K562 (cell line): ENCODE results near the gene SIGLEC11. TPM values are rescaled to one million over a fixed set of nuclear protein-coding genes. Genes with fewer than 3 reads are reported as not detected.

Experiments
- CHCHD3 ChIP-seq: fragments of 250-450 bp; sonication (Bioruptor Pico); IDR thresholded peaks from 2 replicates; pipeline ENCODE4 v2.1.2; 2022; ENCODE audit warnings: mild to moderate bottlenecking
- CHD4 ChIP-seq: fragments of 200-600 bp; sonication (generic); IDR thresholded peaks from 3 replicates; pipeline ENCODE4 v1.6.1; 2012; ENCODE audit warnings: low read depth, mild to moderate bottlenecking, mixed read lengths, low read length, inconsistent platforms; ENCODE audit not compliant: insufficient read depth, insufficient replicate concordance, poor library complexity, severe bottlenecking
- KDM4B ChIP-seq, 2 experiments: fragments of 450-650 bp in 1 of 2; sonication (generic) in 1 of 2; IDR thresholded peaks; 2 replicates each; pipeline ENCODE4 v1.6.1; 2016 to 2017; ENCODE audit warnings: borderline replicate concordance in 2 of 2, antibody characterized with exemption in 1 of 2, low read depth in 1 of 2, mild to moderate bottlenecking in 1 of 2
- KLF10 ChIP-seq: fragments of 250-450 bp; sonication (Bioruptor Pico); IDR thresholded peaks from 2 replicates; pipeline ENCODE4 v1.6.1; 2021; ENCODE audit warnings: matching md5 sums
- NELFE ChIP-seq: IDR thresholded peaks from 2 replicates; pipeline ENCODE4 v1.6.1; 2011; ENCODE audit warnings: mild to moderate bottlenecking; ENCODE audit not compliant: insufficient read depth, insufficient read length
- POLR2AphosphoS5 ChIP-seq: IDR thresholded peaks from 2 replicates; pipeline ENCODE4 v1.6.1; 2011; ENCODE audit warnings: mild to moderate bottlenecking, low read depth, low read length, moderate library complexity; ENCODE audit not compliant: control insufficient read depth, insufficient read depth
- POU5F1 ChIP-seq: fragments of 150-350 bp; IDR thresholded peaks from 2 replicates; pipeline ENCODE4 v1.6.1; 2014; ENCODE audit warnings: borderline replicate concordance, low read length, low read depth, mild to moderate bottlenecking; ENCODE audit not compliant: partially characterized antibody
- SMARCA4 ChIP-seq: fragments of 450-650 bp; IDR thresholded peaks from 2 replicates; pipeline ENCODE4 v1.6.1; 2016
- U2AF2 ChIP-seq: fragments of 200-400 bp; formaldehyde crosslinking; optimal IDR thresholded peaks from 2 replicates; pipeline ENCODE3; 2017; ENCODE audit warnings: low read depth, mild to moderate bottlenecking, low read length
- ZC3H8 ChIP-seq: fragments of 450-650 bp; IDR thresholded peaks from 2 replicates; pipeline ENCODE4 v1.6.1; 2017
- ZNF184 ChIP-seq: sonication (generic); formaldehyde crosslinking; IDR thresholded peaks from 2 replicates; pipeline ENCODE4 v1.5.0; 2020; ENCODE audit warnings: missing genetic modification reagents
- polyA plus RNA-seq, 8 experiments: library from polyadenylated mRNA; depleted of rRNA in 4 of 8; stranded (reverse) in 5 of 8; unstranded in 3 of 8; fragments of >200 nt; fragmentation: Nextera tagmentation in 2 of 8; fragmentation: Illumina TruSeq in 1 of 8; extraction: Ambion mirVana in 2 of 8; extraction: Trizol in 1 of 8; gene quantifications; 2 replicates each; pipeline versions ENCODE4 v1.2.1 to v1.2.3, GENCODE V29; 2011 to 2014; ENCODE audit warnings: inconsistent platforms in 1 of 8, missing spikeins in 1 of 8
- total RNA-seq, 7 experiments: library from RNA; depleted of rRNA in 6 of 7; stranded (reverse); fragments of >200 nt in 6 of 7; fragmentation: Illumina TruSeq in 2 of 7; extraction: Trizol in 2 of 7; gene quantifications; 2 replicates each; pipeline versions ENCODE4 v1.2.1 to v1.2.3, GENCODE V29; 2011 to 2021; ENCODE audit warnings: low replicate concordance in 1 of 7
- TF ChIP-seq, protein P1 (sequence below): sonication (generic); formaldehyde crosslinking; IDR thresholded peaks from 2 replicates; pipeline ENCODE4 v1.8.0; 2022; ENCODE audit warnings: mild to moderate bottlenecking, missing genetic modification reagents
- TF ChIP-seq, protein P2 (sequence below): sonication (generic); IDR thresholded peaks from 2 replicates; pipeline ENCODE4 v1.6.1; 2016
- TF ChIP-seq, protein P3 (sequence below): fragments of 450-650 bp; IDR thresholded peaks from 2 replicates; pipeline ENCODE4 v1.7.0; 2016; ENCODE audit warnings: borderline replicate concordance
- TF ChIP-seq, protein P4 (sequence below), 3 experiments: fragments of 200-800 bp in 1 of 3; fragments of 250-450 bp in 1 of 3; fragments of 450-650 bp in 1 of 3; sonication (Bioruptor Pico) in 1 of 3; sonication (Bioruptor generic) in 1 of 3; formaldehyde crosslinking in 1 of 3; IDR thresholded peaks; 2 replicates each; pipeline versions ENCODE4 v1.6.1 to v1.8.0; 2016 to 2022; ENCODE audit warnings: mild to moderate bottlenecking in 2 of 3, missing genetic modification characterization in 2 of 3, missing compliant biosample characterization in 1 of 3, moderate library complexity in 1 of 3
- TF ChIP-seq, protein P5 (sequence below): fragments of 150-350 bp; conservative IDR thresholded peaks from 2 replicates; pipeline ENCODE4 v1.6.1; 2014; ENCODE audit warnings: low read length

SIGLEC11 gene
- total and polyA plus RNA-seq, 9 of the 15 experiments (the other 6 are each of a cell fraction or from before 2014, with no cell fraction given): not detected

DNA sequence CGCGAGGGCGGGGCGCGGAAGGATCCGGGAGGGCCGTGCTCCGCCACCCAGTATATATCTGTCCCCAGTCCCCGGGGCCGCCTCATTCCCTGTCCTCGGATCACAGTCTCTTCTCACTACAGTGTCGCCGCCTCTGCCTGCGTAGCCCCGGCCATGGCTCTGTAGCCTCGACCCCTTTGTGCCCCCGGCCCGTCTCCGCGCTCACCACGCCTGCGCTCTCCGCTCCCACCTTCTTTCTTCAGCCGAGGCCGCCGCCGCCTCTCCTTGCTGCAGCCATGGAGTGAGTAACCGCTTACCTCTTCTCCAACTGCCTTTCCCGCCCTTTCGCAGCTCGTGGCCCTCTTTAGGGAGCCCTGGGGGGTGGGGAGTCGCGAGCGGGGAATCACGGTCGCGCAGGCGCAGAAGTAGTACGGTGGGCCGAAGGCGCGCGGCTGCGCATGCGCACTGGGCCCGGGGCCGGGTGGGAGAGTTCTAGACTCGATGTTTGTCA is 31.8 kb downstream of the SIGLEC11 start, which contains the start of the genes ATF5 and NUP62 (continued):
- TF ChIP-seq, protein P1, sequence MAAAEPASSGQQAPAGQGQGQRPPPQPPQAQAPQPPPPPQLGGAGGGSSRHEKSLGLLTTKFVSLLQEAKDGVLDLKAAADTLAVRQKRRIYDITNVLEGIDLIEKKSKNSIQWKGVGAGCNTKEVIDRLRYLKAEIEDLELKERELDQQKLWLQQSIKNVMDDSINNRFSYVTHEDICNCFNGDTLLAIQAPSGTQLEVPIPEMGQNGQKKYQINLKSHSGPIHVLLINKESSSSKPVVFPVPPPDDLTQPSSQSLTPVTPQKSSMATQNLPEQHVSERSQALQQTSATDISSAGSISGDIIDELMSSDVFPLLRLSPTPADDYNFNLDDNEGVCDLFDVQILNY (CRISPR knock-in tag): peak; percentile 95; the same call in 1 of the 2 replicates
- no peak for TF ChIP-seq U2AF2
- TF ChIP-seq, protein P2, sequence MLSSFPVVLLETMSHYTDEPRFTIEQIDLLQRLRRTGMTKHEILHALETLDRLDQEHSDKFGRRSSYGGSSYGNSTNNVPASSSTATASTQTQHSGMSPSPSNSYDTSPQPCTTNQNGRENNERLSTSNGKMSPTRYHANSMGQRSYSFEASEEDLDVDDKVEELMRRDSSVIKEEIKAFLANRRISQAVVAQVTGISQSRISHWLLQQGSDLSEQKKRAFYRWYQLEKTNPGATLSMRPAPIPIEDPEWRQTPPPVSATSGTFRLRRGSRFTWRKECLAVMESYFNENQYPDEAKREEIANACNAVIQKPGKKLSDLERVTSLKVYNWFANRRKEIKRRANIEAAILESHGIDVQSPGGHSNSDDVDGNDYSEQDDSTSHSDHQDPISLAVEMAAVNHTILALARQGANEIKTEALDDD: no peak
- TF ChIP-seq, protein P3, sequence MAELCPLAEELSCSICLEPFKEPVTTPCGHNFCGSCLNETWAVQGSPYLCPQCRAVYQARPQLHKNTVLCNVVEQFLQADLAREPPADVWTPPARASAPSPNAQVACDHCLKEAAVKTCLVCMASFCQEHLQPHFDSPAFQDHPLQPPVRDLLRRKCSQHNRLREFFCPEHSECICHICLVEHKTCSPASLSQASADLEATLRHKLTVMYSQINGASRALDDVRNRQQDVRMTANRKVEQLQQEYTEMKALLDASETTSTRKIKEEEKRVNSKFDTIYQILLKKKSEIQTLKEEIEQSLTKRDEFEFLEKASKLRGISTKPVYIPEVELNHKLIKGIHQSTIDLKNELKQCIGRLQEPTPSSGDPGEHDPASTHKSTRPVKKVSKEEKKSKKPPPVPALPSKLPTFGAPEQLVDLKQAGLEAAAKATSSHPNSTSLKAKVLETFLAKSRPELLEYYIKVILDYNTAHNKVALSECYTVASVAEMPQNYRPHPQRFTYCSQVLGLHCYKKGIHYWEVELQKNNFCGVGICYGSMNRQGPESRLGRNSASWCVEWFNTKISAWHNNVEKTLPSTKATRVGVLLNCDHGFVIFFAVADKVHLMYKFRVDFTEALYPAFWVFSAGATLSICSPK: no peak
- TF ChIP-seq, protein P4, sequence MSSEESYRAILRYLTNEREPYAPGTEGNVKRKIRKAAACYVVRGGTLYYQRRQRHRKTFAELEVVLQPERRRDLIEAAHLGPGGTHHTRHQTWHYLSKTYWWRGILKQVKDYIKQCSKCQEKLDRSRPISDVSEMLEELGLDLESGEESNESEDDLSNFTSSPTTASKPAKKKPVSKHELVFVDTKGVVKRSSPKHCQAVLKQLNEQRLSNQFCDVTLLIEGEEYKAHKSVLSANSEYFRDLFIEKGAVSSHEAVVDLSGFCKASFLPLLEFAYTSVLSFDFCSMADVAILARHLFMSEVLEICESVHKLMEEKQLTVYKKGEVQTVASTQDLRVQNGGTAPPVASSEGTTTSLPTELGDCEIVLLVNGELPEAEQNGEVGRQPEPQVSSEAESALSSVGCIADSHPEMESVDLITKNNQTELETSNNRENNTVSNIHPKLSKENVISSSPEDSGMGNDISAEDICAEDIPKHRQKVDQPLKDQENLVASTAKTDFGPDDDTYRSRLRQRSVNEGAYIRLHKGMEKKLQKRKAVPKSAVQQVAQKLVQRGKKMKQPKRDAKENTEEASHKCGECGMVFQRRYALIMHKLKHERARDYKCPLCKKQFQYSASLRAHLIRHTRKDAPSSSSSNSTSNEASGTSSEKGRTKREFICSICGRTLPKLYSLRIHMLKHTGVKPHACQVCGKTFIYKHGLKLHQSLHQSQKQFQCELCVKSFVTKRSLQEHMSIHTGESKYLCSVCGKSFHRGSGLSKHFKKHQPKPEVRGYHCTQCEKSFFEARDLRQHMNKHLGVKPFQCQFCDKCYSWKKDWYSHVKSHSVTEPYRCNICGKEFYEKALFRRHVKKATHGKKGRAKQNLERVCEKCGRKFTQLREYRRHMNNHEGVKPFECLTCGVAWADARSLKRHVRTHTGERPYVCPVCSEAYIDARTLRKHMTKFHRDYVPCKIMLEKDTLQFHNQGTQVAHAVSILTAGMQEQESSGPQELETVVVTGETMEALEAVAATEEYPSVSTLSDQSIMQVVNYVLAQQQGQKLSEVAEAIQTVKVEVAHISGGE (CRISPR knock-in tag; IDR thresholded peaks at IDR 0.05): peak in 1 of 3 experiments; percentile 76; a peak in 2 of 6 replicates
- TF ChIP-seq POLR2AphosphoS5: peak; percentile 50; the same call in 1 of the 2 replicates
- no peak for TF ChIP-seq CHCHD3 (CRISPR knock-in tag)
- TF ChIP-seq POU5F1: peak; percentile 45
- TF ChIP-seq KLF10 (CRISPR knock-in tag): peak; percentile 74; the same call in 1 of the 2 replicates
- TF ChIP-seq CHD4: no peak
- no peak for TF ChIP-seq SMARCA4
- TF ChIP-seq ZNF184 (CRISPR knock-in tag): no peak
- TF ChIP-seq, protein P5, sequence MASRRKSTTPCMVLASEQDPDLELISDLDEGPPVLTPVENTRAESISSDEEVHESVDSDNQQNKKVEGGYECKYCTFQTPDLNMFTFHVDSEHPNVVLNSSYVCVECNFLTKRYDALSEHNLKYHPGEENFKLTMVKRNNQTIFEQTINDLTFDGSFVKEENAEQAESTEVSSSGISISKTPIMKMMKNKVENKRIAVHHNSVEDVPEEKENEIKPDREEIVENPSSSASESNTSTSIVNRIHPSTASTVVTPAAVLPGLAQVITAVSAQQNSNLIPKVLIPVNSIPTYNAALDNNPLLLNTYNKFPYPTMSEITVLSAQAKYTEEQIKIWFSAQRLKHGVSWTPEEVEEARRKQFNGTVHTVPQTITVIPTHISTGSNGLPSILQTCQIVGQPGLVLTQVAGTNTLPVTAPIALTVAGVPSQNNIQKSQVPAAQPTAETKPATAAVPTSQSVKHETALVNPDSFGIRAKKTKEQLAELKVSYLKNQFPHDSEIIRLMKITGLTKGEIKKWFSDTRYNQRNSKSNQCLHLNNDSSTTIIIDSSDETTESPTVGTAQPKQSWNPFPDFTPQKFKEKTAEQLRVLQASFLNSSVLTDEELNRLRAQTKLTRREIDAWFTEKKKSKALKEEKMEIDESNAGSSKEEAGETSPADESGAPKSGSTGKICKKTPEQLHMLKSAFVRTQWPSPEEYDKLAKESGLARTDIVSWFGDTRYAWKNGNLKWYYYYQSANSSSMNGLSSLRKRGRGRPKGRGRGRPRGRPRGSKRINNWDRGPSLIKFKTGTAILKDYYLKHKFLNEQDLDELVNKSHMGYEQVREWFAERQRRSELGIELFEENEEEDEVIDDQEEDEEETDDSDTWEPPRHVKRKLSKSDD: no peak
- TF ChIP-seq KDM4B (IDR thresholded peaks at IDR 0.05; ENCODE audit: borderline replicate concordance in 2 of 2, low read depth in 1 of 2): no peak; a peak in 1 of 4 replicates
- TF ChIP-seq ZC3H8: no peak
- no peak for TF ChIP-seq NELFE
